Pons (tissue), 1 donor: ENCODE results near the gene MRGPRD.
"Not testable (repeated sequence)": the region's sequence is repeated elsewhere in the genome, so short reads cannot be mapped to it uniquely, and the experiment has no call there.

ENCODE experiments used
- DNase-seq: peaks from one replicate; pipeline ENCODE4 v3.0.0-alpha.2; 2016; ENCODE audit warnings: low spot score

Gene MRGPRD

GRCh38 chr11:68993546-68993945 is 12.8 kb upstream of the MRGPRD start:
- no peak for DNase-seq

- DNase-seq: no peak
Measured at GRCh38 chr11:68992743-68993255, 12.0 kb upstream of the MRGPRD start.

GRCh38 chr11:68990995-68991780 is 10.4 kb upstream of the MRGPRD start:
- DNase-seq: no peak

GRCh38 chr11:68989936-68990606 is 9.3 kb upstream of the MRGPRD start:
- no peak for DNase-seq

GRCh38 chr11:68988491-68988890 is 7.7 kb upstream of the MRGPRD start:
- DNase-seq: no peak

GRCh38 chr11:68987211-68987610 is 6.4 kb upstream of the MRGPRD start:
- no peak for DNase-seq

- no peak for DNase-seq
Measured at GRCh38 chr11:68983801-68984200, 3.0 kb upstream of the MRGPRD start.

GRCh38 chr11:68982134-68982533 is 1.3 kb upstream of the MRGPRD start:
- no peak for DNase-seq

- no peak for DNase-seq
Measured at GRCh38 chr11:68979931-68980775, 633 bp downstream of the MRGPRD start.

- DNase-seq: no peak
Measured at GRCh38 chr11:68978931-68979594, 1.7 kb downstream of the MRGPRD start.

- DNase-seq: no peak
Measured at GRCh38 chr11:68978626-68978930, 2.2 kb downstream of the MRGPRD start.

- DNase-seq: no peak
Measured at GRCh38 chr11:68977781-68978625, 2.8 kb downstream of the MRGPRD start.

- no peak for DNase-seq
Measured at GRCh38 chr11:68976563-68976962, 4.2 kb downstream of the MRGPRD start.

- DNase-seq: no peak
Measured at GRCh38 chr11:68976095-68976494, 4.7 kb downstream of the MRGPRD start.

- DNase-seq: no peak
Measured at GRCh38 chr11:68974421-68975194, 6.2 kb downstream of the MRGPRD start.

GRCh38 chr11:68973706-68974105 is 7.1 kb downstream of the MRGPRD start:
- not testable (repeated sequence) for DNase-seq

GRCh38 chr11:68973219-68973618 is 7.6 kb downstream of the MRGPRD start:
- DNase-seq: no peak

- no peak for DNase-seq
Measured at GRCh38 chr11:68970921-68971636, 9.7 kb downstream of the MRGPRD start.

GRCh38 chr11:68969386-68969785 is 11.4 kb downstream of the MRGPRD start:
- DNase-seq: no peak
